ENCODE results near the gene FAT3.

Gene FAT3

DNA sequence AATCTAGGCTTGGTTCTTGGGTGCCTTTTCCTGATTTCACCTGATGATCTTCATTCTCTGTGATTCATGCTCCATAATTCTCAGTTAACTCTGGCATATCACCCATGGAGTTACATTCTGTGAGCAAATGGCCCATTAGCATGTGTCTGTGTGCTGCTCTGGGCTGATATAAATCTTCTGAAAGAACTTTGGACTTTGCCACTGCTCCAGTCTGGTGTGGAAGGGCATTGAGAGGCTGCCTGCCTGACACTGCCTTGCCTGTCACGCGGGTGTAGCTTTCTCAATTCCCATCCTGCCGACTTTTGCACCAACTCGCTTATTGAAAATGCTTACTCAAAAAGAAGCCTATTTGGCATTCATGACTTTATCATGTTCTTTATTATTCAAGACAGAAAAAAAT lies 42.2 kb downstream of the FAT3 start:
- DNase-seq (ENCODE audit: low read depth in 2 of 2) = no peak
- no peak overlapping the region for H3K4me3 ChIP-seq (replicated peaks in 1 of 2; ENCODE audit: low read depth in 2 of 2, low read length in 2 of 2)
- TF ChIP-seq, protein P1, sequence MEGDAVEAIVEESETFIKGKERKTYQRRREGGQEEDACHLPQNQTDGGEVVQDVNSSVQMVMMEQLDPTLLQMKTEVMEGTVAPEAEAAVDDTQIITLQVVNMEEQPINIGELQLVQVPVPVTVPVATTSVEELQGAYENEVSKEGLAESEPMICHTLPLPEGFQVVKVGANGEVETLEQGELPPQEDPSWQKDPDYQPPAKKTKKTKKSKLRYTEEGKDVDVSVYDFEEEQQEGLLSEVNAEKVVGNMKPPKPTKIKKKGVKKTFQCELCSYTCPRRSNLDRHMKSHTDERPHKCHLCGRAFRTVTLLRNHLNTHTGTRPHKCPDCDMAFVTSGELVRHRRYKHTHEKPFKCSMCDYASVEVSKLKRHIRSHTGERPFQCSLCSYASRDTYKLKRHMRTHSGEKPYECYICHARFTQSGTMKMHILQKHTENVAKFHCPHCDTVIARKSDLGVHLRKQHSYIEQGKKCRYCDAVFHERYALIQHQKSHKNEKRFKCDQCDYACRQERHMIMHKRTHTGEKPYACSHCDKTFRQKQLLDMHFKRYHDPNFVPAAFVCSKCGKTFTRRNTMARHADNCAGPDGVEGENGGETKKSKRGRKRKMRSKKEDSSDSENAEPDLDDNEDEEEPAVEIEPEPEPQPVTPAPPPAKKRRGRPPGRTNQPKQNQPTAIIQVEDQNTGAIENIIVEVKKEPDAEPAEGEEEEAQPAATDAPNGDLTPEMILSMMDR (IDR thresholded peaks at IDR 0.05; ENCODE audit: low read depth, low read length) = no peak

DNA sequence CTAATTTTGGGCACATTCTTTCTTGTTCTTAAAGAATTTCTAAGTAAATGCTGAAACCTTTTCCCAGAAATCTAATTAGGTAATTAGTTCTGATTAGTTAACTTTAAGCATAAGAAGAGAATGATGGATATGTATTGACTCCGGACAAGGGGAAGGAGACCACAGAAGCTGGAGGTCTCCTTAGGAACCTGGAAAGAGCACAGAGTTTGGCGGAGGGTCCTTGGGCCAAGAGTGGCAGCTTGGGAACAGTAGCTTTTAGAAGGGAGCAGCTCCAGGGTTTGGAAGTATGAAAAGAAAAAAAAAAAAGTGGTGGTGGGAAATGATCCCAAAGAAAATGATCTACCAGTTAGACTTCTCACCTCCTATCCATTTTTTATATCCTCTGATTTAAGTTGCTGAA lies 42.7 kb downstream of the FAT3 start:
- TF ChIP-seq, protein P1 (IDR thresholded peaks at IDR 0.05; ENCODE audit: low read depth, low read length) = no peak
- no peak overlapping the region for H3K4me3 ChIP-seq (replicated peaks in 1 of 2; ENCODE audit: low read depth in 2 of 2, low read length in 2 of 2)
- DNase-seq (ENCODE audit: low read depth in 2 of 2) = no peak

DNA sequence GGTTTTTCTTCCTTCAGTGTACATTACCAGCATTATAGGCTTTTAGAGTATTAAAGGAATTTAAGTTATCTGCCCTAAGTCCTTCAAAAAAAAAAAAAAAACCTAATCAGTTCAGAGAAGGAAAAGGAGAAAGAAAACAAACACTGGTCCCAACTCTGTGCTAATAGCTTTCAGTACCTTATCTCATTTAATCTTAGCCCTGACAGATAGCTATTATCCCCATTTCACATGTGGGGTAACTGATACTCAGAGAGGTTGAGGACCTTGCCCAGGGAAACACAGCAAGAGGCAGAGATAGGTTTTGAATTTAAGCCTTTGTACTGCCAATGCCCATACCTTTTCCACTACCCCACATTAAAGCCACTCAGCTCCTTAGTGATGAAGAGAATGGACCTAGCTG lies 43.4 kb downstream of the FAT3 start:
- H3K4me3 ChIP-seq (replicated peaks in 1 of 2; ENCODE audit: low read depth in 2 of 2, low read length in 2 of 2) = no peak overlapping the region
- TF ChIP-seq, protein P1 (IDR thresholded peaks at IDR 0.05; ENCODE audit: low read depth, low read length) = no peak
- no peak for DNase-seq (ENCODE audit: low read depth in 2 of 2)

DNA sequence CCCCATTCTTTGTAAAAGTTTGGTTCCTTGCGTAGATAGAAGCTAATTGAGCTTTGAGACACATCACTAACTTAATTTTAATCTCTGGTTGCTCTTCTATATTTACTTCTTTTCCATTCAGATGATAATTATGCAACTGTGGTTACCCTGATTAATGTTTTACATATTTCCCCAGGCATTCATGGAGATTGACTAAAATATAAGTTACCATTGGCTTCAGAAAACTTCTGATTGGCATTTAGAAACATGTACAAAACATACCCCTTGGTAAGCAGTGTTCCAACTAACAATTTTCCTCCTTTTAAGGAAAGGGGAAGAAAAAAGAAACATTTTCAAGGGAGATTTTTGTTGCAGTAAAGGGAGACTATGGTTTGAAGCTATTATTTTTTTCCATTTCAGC lies 43.9 kb downstream of the FAT3 start:
- H3K4me3 ChIP-seq (replicated peaks in 1 of 2; ENCODE audit: low read depth in 2 of 2, low read length in 2 of 2) = no peak overlapping the region
- TF ChIP-seq, protein P1 (IDR thresholded peaks at IDR 0.05; ENCODE audit: low read depth, low read length) = no peak
- peak in 1 of 2 donors; percentile 15 for DNase-seq (ENCODE audit: low read depth in 2 of 2)

DNA sequence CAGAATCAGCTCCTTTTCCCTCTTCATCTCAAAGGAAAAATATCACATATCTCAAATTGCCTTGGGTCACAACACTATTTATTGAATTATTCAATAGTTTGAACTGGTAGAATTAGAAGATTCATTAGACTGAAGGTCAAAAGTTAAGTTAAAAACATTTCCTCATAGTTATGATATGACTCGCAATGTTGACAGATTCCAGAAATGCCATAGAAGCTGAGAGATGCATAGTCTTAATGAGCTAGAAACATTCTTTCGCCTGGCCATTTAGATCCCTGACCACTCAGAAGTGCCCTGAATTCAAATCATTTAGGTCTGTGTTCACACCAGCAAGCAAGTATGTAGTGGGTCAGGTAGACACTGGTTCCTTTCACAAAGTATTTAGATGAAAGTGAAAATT lies 44.4 kb downstream of the FAT3 start:
- no peak overlapping the region for H3K4me3 ChIP-seq (replicated peaks in 1 of 2; ENCODE audit: low read depth in 2 of 2, low read length in 2 of 2)
- peak; percentile 42 to 75 for DNase-seq (ENCODE audit: low read depth in 2 of 2)
- TF ChIP-seq, protein P1 (IDR thresholded peaks at IDR 0.05; ENCODE audit: low read depth, low read length) = no peak

DNA sequence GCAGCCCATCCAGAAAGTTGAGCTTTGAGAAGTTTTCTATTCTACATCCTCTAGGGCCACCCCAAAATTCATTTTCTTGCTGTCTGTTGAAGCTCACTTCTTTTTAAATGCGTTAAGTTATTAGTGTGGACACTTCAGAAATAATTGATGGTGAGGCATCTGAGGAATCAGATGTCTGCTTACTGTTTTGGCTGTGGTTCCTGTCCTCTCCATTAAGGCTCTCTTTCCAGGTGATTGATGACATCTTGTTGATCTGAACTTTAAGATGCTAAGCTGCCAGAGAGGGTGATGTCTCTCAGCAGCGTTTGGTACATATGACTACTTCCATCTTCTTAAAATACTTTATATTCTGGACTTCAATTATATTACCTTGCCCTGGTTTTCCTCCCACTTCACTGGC lies 45.2 kb downstream of the FAT3 start:
- no peak for DNase-seq (ENCODE audit: low read depth in 2 of 2)
- no peak overlapping the region for H3K4me3 ChIP-seq (replicated peaks in 1 of 2; ENCODE audit: low read depth in 2 of 2, low read length in 2 of 2)
- TF ChIP-seq, protein P1 (IDR thresholded peaks at IDR 0.05; ENCODE audit: low read depth, low read length) = no peak

DNA sequence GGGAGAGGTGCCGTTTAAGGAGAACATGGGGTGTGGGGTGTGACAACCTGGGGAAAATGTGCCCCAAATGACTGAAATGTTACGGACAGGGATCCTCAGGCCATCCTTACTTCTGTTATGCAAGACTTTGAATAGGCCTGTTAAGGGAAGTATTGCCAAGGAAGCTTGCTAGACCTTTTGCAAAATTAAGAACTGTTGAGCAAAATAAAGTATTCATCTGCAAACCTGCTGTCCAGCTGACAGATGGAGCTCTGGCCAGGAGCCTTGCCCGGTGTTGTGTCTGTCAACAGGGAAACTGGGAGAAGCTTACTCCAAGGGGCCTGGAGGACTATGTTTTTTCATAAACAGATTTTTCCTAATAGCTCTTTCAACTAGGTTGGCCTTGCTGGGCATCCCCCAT lies 48.0 kb downstream of the FAT3 start:
- no peak overlapping the region for H3K4me3 ChIP-seq (replicated peaks in 1 of 2; ENCODE audit: low read depth in 2 of 2, low read length in 2 of 2)
- TF ChIP-seq, protein P1 (IDR thresholded peaks at IDR 0.05; ENCODE audit: low read depth, low read length) = no peak
- DNase-seq (ENCODE audit: low read depth in 2 of 2) = no peak
